Neural cell (in vitro differentiated cells): ENCODE results near the gene TNFAIP3. TPM values are rescaled to one million over a fixed set of nuclear protein-coding genes. Genes with fewer than 3 reads are reported as not detected.

Source experiments
- H2AFZ ChIP-seq: fragments of 200-600, 300-800 bp; sonication (generic), shearing (Covaris generic); 2 replicates; pipeline ENCODE4 v1.6.0; 2014; ENCODE audit warnings: low read depth, mild to moderate bottlenecking, antibody characterized with exemption, low read length, moderate library complexity
- H3F3A ChIP-seq: fragments of 200-600 bp; shearing (Covaris generic); 2 replicates; pipeline ENCODE4 v1.6.1; 2016; ENCODE audit warnings: mild to moderate bottlenecking, moderate library complexity, mixed read lengths, antibody characterized with exemption, low read length; ENCODE audit not compliant: insufficient read depth, poor library complexity, severe bottlenecking
- H3K27ac ChIP-seq: fragments of 200-600, 300-800 bp; sonication (generic), shearing (Covaris generic); 2 replicates; pipeline ENCODE4 v1.5.1; 2014; ENCODE audit warnings: mild to moderate bottlenecking, low read length, moderate library complexity
- H3K27me3 ChIP-seq: fragments of 300-800, 200-600 bp; sonication (generic), shearing (Covaris generic); 2 replicates; pipeline ENCODE4 v1.6.0; 2014; ENCODE audit warnings: mild to moderate bottlenecking, low read depth, low read length, moderate library complexity; ENCODE audit not compliant: insufficient read depth
- H3K36me3 ChIP-seq: fragments of 300-800, 200-600 bp; sonication (generic), shearing (Covaris generic); 2 replicates; pipeline ENCODE4 v1.5.1; 2014; ENCODE audit warnings: mild to moderate bottlenecking, antibody characterized with exemption, low read length, moderate library complexity; ENCODE audit not compliant: insufficient read depth
- H3K4me2 ChIP-seq: fragments of 300-800, 200-600 bp; sonication (generic), shearing (Covaris generic); 2 replicates; pipeline ENCODE4 v1.6.0; 2014; ENCODE audit warnings: mild to moderate bottlenecking, low read length
- H3K4me3 ChIP-seq: fragments of 300-800, 200-600 bp; sonication (generic), shearing (Covaris generic); 2 replicates; pipeline ENCODE4 v1.5.1; 2014; ENCODE audit warnings: mild to moderate bottlenecking, low read length, moderate library complexity
- H3K79me2 ChIP-seq: fragments of 200-600 bp; shearing (Covaris generic); replicated peaks from 2 replicates; pipeline ENCODE4 v1.6.0; 2014; ENCODE audit warnings: mild to moderate bottlenecking, low read length, moderate library complexity; ENCODE audit not compliant: insufficient read depth
- H3K9ac ChIP-seq: fragments of 300-800, 200-600 bp; sonication (generic), shearing (Covaris generic); 2 replicates; pipeline ENCODE4 v1.6.1; 2016; ENCODE audit warnings: mild to moderate bottlenecking, low read length, mixed read lengths
- H3K9me2 ChIP-seq: fragments of 200-600 bp; shearing (Covaris generic); 2 replicates; pipeline ENCODE4 v1.6.1; 2016; ENCODE audit warnings: mild to moderate bottlenecking, low read length, mixed read lengths; ENCODE audit not compliant: insufficient read depth
- H3K9me3 ChIP-seq: fragments of 200-600, 300-800 bp; sonication (generic), shearing (Covaris generic); 2 replicates; pipeline ENCODE4 v1.6.1; 2016; ENCODE audit warnings: mild to moderate bottlenecking, mixed run types, low read length, moderate library complexity, mixed read lengths
- H4K20me1 ChIP-seq: fragments of 200-600 bp; shearing (Covaris generic); 2 replicates; pipeline ENCODE4 v1.6.1; 2016; ENCODE audit warnings: mild to moderate bottlenecking, mixed run types; ENCODE audit not compliant: insufficient read depth
- CTCF ChIP-seq: fragments of 450-650 bp; IDR thresholded peaks from 2 replicates; pipeline ENCODE4 v1.5.1; 2014; ENCODE audit warnings: antibody characterized with exemption, mild to moderate bottlenecking, moderate library complexity; ENCODE audit not compliant: poor library complexity, severe bottlenecking
- EP300 ChIP-seq: fragments of 450-650 bp; conservative IDR thresholded peaks from 2 replicates; pipeline ENCODE4 v1.6.1; 2014; ENCODE audit warnings: antibody characterized with exemption, mild to moderate bottlenecking, moderate library complexity; ENCODE audit not compliant: poor library complexity, severe bottlenecking
- EZH2 ChIP-seq: fragments of 200-600, 300-800 bp; shearing (Covaris generic), sonication (generic); IDR thresholded peaks from 2 replicates; pipeline ENCODE4 v1.6.1; 2014; ENCODE audit warnings: antibody characterized with exemption, low read length, borderline replicate concordance, mild to moderate bottlenecking; ENCODE audit not compliant: insufficient read depth, poor library complexity, severe bottlenecking
- MXI1 ChIP-seq: fragments of 450-650 bp; conservative IDR thresholded peaks from 2 replicates; pipeline ENCODE4 v1.6.1; 2014; ENCODE audit warnings: antibody characterized with exemption, mild to moderate bottlenecking; ENCODE audit not compliant: poor library complexity, severe bottlenecking
- POLR2AphosphoS5 ChIP-seq: IDR thresholded peaks from 2 replicates; pipeline ENCODE4 v1.6.1; 2012
- RAD21 ChIP-seq: fragments of 450-650 bp; conservative IDR thresholded peaks from 2 replicates; pipeline ENCODE4 v1.6.1; 2014; ENCODE audit warnings: antibody characterized with exemption, mild to moderate bottlenecking, moderate library complexity
- REST ChIP-seq: IDR thresholded peaks from 2 replicates; pipeline ENCODE4 v1.6.1; 2012; ENCODE audit warnings: borderline replicate concordance
- SMC3 ChIP-seq: fragments of 450-650 bp; conservative IDR thresholded peaks from 2 replicates; pipeline ENCODE4 v1.6.1; 2014; ENCODE audit warnings: antibody characterized with exemption, mild to moderate bottlenecking, moderate library complexity; ENCODE audit not compliant: poor library complexity
- TAF1 ChIP-seq: IDR thresholded peaks from 2 replicates; pipeline ENCODE4 v1.6.1; 2012; ENCODE audit warnings: low read depth
- polyA plus RNA-seq: library from polyadenylated mRNA; depleted of rRNA; stranded (reverse); fragments of >200 nt; gene quantifications from 2 replicates; pipeline ENCODE4 v1.2.3, GENCODE V29; 2014

The TNFAIP3 gene
- polyA plus RNA-seq, 1 donor from 2014 or later: 0.20 TPM

- Histone ChIP-seq H3K79me2 (no peaks in the 10 kb centered on the region), H2AFZ (no peak overlapping the region), H3K9me3 (no peaks in the 10 kb centered on the region), H3K4me3 (no peak overlapping the region), H3K9me2 (no peaks in the 10 kb centered on the region), H3K27me3 (no peaks in the 10 kb centered on the region), H3K9ac (no peak overlapping the region), H3K36me3 (no peaks in the 10 kb centered on the region), H3K4me2 (no peak overlapping the region), H3F3A (no peaks in the 10 kb centered on the region), H4K20me1 (no peaks in the 10 kb centered on the region), H3K27ac (no peak overlapping the region)
- TF ChIP-seq REST (no peak), MXI1 (no peak), SMC3 (no peak), TAF1 (no peak), POLR2AphosphoS5 (no peak)
Measured at GRCh38 chr6:137879299-137879698, 12.2 kb downstream of the TNFAIP3 start.

GRCh38 chr6:137879885-137880745, 13.1 kb downstream of the TNFAIP3 start:
- Histone ChIP-seq H3F3A (no peaks in the 10 kb centered on the region), H3K9ac (no peak overlapping the region), H3K27ac (no peak overlapping the region), H3K36me3 (no peaks in the 10 kb centered on the region), H3K9me2 (no peaks in the 10 kb centered on the region), H3K4me3 (no peak overlapping the region), H3K9me3 (no peaks in the 10 kb centered on the region), H3K27me3 (no peaks in the 10 kb centered on the region), H3K79me2 (no peaks in the 10 kb centered on the region), H4K20me1 (no peaks in the 10 kb centered on the region), H2AFZ (no peak overlapping the region), H3K4me2 (no peak overlapping the region)
- TF ChIP-seq POLR2AphosphoS5: no peak
- TF ChIP-seq RAD21: no peak
- TF ChIP-seq EP300: no peak
- TF ChIP-seq REST: no peak
- TF ChIP-seq SMC3: no peak
- no peak for TF ChIP-seq CTCF
- TF ChIP-seq EZH2: no peak
- no peak for TF ChIP-seq TAF1
- no peak for TF ChIP-seq MXI1
